H1 (cell line): ENCODE measurements around the gene ENTPD8. TPM values are rescaled to one million over a fixed set of nuclear protein-coding genes. Genes with fewer than 3 reads are reported as not detected.

Source experiments
- CTCF ChIA-PET: fragments of 300-600 bp; sonication (Branson Sonifier 250); formaldehyde crosslinking; loops from one replicate; lab custom pipeline; 2021; ENCODE audit not compliant: partially characterized antibody; lab: Charles Lee
- POLR2A ChIA-PET: fragments of 300-600 bp; sonication (Branson Sonifier 250); formaldehyde crosslinking; loops from one replicate; lab custom pipeline; 2021; ENCODE audit warnings: inconsistent platforms; ENCODE audit not compliant: partially characterized antibody; lab: Charles Lee
- DNase-seq, 2 experiments: peaks; one replicate each; pipeline versions ENCODE4 v3.0.0 to v3.0.0-alpha.2; 2010 to 2022; ENCODE audit warnings: low spot score in 2 of 2, low read depth in 1 of 2, mixed read lengths in 1 of 2
- FAIRE-seq: peaks from 2 replicates; lab custom pipeline; 2011; peaks lifted over from hg19 to GRCh38; lab: Jason Lieb, UNC
- H2AFZ ChIP-seq: 2 replicates; pipeline ENCODE4 v1.8.1; 2012; ENCODE audit warnings: low read length, inconsistent platforms
- H2AK5ac ChIP-seq: 2 replicates; pipeline ENCODE4 v1.6.1; 2013; ENCODE audit warnings: low read depth, low read length
- H2BK120ac ChIP-seq: replicated peaks from 2 replicates; pipeline ENCODE3; 2013; ENCODE audit warnings: low read depth, low read length, inconsistent platforms
- H2BK12ac ChIP-seq: 2 replicates; pipeline ENCODE4 v1.6.1; 2013; ENCODE audit warnings: low read depth, low read length
- H2BK15ac ChIP-seq: 2 replicates; pipeline ENCODE4 v1.6.1; 2013; ENCODE audit warnings: low read length
- H2BK20ac ChIP-seq: 2 replicates; pipeline ENCODE4 v1.6.1; 2013; ENCODE audit warnings: low read length
- H2BK5ac ChIP-seq: 2 replicates; pipeline ENCODE4 v1.6.1; 2013; ENCODE audit warnings: low read depth, low read length
- H3K14ac ChIP-seq: 2 replicates; pipeline ENCODE4 v1.6.1; 2013; ENCODE audit warnings: inconsistent platforms; ENCODE audit not compliant: insufficient read length
- H3K18ac ChIP-seq: 2 replicates; pipeline ENCODE4 v1.6.1; 2013; ENCODE audit warnings: low read length; ENCODE audit errors: extremely low read depth
- H3K23ac ChIP-seq: 2 replicates; pipeline ENCODE4 v1.6.1; 2013; ENCODE audit warnings: inconsistent platforms; ENCODE audit not compliant: insufficient read length
- H3K23me2 ChIP-seq: 2 replicates; pipeline ENCODE4 v1.6.1; 2013; ENCODE audit warnings: low read depth, low read length
- H3K27ac ChIP-seq: 2 replicates; pipeline ENCODE4 v1.6.1; 2011; ENCODE audit warnings: low read depth, low read length, inconsistent platforms
- H3K27me3 ChIP-seq, 4 experiments: replicated peaks in 1 of 4; 1 replicate in 1 of 4; 2 replicates in 3 of 4; pipeline versions ENCODE4 v1.6.1 to v1.8.1; 2011 to 2013; ENCODE audit warnings: low read length in 3 of 4, mild to moderate bottlenecking in 3 of 4, inconsistent platforms in 2 of 4, mixed read lengths in 2 of 4, moderate library complexity in 1 of 4; ENCODE audit not compliant: control insufficient read depth in 3 of 4, insufficient read depth in 3 of 4; ENCODE audit errors: extremely low read depth in 1 of 4
- H3K36me3 ChIP-seq, 4 experiments: 2 replicates each; pipeline versions ENCODE4 v1.6.1 to v1.8.1; 2011 to 2013; ENCODE audit warnings: mild to moderate bottlenecking in 4 of 4, low read length in 3 of 4, moderate library complexity in 2 of 4, control low read depth in 1 of 4, inconsistent platforms in 1 of 4; ENCODE audit not compliant: insufficient read depth in 4 of 4, control insufficient read depth in 2 of 4
- H3K4ac ChIP-seq: replicated peaks from 2 replicates; pipeline ENCODE3; 2013; ENCODE audit warnings: low read length, low read depth, mixed read lengths, inconsistent platforms; ENCODE audit not compliant: insufficient read length
- H3K4me1 ChIP-seq, 4 experiments: replicated peaks in 1 of 4; 1 replicate in 1 of 4; 2 replicates in 3 of 4; pipeline versions ENCODE4 v1.6.1 to v1.8.1; 2011 to 2013; ENCODE audit warnings: low read length in 3 of 4, inconsistent platforms in 2 of 4, mixed read lengths in 1 of 4; ENCODE audit not compliant: insufficient read depth in 4 of 4, control insufficient read depth in 3 of 4
- H3K4me2 ChIP-seq, 2 experiments: 2 replicates each; pipeline versions ENCODE4 v1.6.1 to v1.8.1; 2011 to 2013; ENCODE audit warnings: low read depth in 2 of 2, low read length in 2 of 2, control low read depth in 1 of 2, inconsistent platforms in 1 of 2, mild to moderate bottlenecking in 1 of 2; ENCODE audit not compliant: insufficient read depth in 1 of 2
- H3K4me3 ChIP-seq, 4 experiments: fragments of 200-600, 300-600 bp in 1 of 4; sonication (generic), shearing (Covaris generic), sonication (Bioruptor Twin) in 1 of 4; 2 replicates each; pipeline versions ENCODE4 v1.5.1 to v1.8.1; 2011 to 2016; ENCODE audit warnings: low read length in 4 of 4, low read depth in 3 of 4, control low read depth in 2 of 4, inconsistent platforms in 2 of 4, mild to moderate bottlenecking in 2 of 4, mixed read lengths in 1 of 4, moderate library complexity in 1 of 4; ENCODE audit not compliant: insufficient read depth in 2 of 4; ENCODE audit errors: extremely low read depth in 1 of 4
- H3K56ac ChIP-seq: replicated peaks from 2 replicates; pipeline ENCODE3; 2013; ENCODE audit warnings: low read depth, mild to moderate bottlenecking, mixed read lengths, low read length, inconsistent platforms; ENCODE audit not compliant: insufficient read length
- H3K79me1 ChIP-seq: 2 replicates; pipeline ENCODE4 v1.6.1; 2013; ENCODE audit warnings: low read depth, low read length, control low read depth
- H3K79me2 ChIP-seq, 2 experiments: 2 replicates each; pipeline versions ENCODE4 v1.6.1 to v1.8.1; 2012 to 2013; ENCODE audit warnings: low read length in 2 of 2, mild to moderate bottlenecking in 2 of 2, inconsistent platforms in 1 of 2; ENCODE audit not compliant: insufficient read depth in 2 of 2, control insufficient read depth in 1 of 2
- H3K9ac ChIP-seq, 4 experiments: replicated peaks in 1 of 4; 1 replicate in 1 of 4; 2 replicates in 3 of 4; pipeline versions ENCODE4 v1.6.1 to v1.8.1; 2011 to 2013; ENCODE audit warnings: low read depth in 3 of 4, low read length in 3 of 4, control low read depth in 2 of 4, mild to moderate bottlenecking in 2 of 4, moderate library complexity in 2 of 4, inconsistent platforms in 1 of 4; ENCODE audit errors: extremely low read depth in 1 of 4
- H3K9me3 ChIP-seq, 2 experiments: 2 replicates each; pipeline versions ENCODE4 v1.6.1 to v1.8.1; 2012 to 2013; ENCODE audit warnings: mild to moderate bottlenecking in 2 of 2, moderate library complexity in 2 of 2, control low read depth in 1 of 2, inconsistent platforms in 1 of 2, low read depth in 1 of 2, low read length in 1 of 2, mixed read lengths in 1 of 2; ENCODE audit not compliant: insufficient read depth in 2 of 2
- H4K20me1 ChIP-seq, 2 experiments: replicated peaks in 1 of 2; 2 replicates each; pipeline versions ENCODE3 to v1.8.1; 2011 to 2013; ENCODE audit warnings: inconsistent platforms in 2 of 2, low read length in 2 of 2, mild to moderate bottlenecking in 1 of 2; ENCODE audit not compliant: insufficient read depth in 2 of 2, control insufficient read depth in 1 of 2
- H4K5ac ChIP-seq: 2 replicates; pipeline ENCODE4 v1.6.1; 2013; ENCODE audit warnings: low read length, low read depth, mixed read lengths, inconsistent platforms; ENCODE audit not compliant: insufficient read length
- H4K8ac ChIP-seq: 2 replicates; pipeline ENCODE4 v1.8.0; 2013; ENCODE audit warnings: mild to moderate bottlenecking, moderate library complexity, low read length, inconsistent platforms; ENCODE audit not compliant: insufficient read depth; ENCODE audit errors: extremely low read depth
- H4K91ac ChIP-seq: replicated peaks from 2 replicates; pipeline ENCODE3; 2013; ENCODE audit warnings: low read length, mixed read lengths, inconsistent platforms; ENCODE audit not compliant: insufficient read length
- BACH1 ChIP-seq: IDR thresholded peaks from 2 replicates; pipeline ENCODE4 v1.6.1; 2012; ENCODE audit warnings: low read length, improper control_type of control experiment
- CTCF ChIP-seq, 3 experiments: IDR thresholded peaks; 1 replicate in 2 of 3; 2 replicates in 1 of 3; pipeline versions ENCODE4 v1.5.1 to v1.6.1; 2011; ENCODE audit warnings: low read length in 3 of 3, mild to moderate bottlenecking in 3 of 3, inconsistent platforms in 2 of 3, low read depth in 1 of 3, moderate library complexity in 1 of 3; ENCODE audit not compliant: insufficient read depth in 1 of 3; ENCODE audit errors: control extremely low read depth in 1 of 3
- WGBS, 2 experiments: shearing (Covaris generic) in 1 of 2; methylation state at CpG; one replicate each; pipeline versions ENCODE4 v1.1.6 to v1.1.7; 2013 to 2015; ENCODE audit warnings: low lambda C conversion rate in 2 of 2, mixed read lengths in 2 of 2, inconsistent platforms in 1 of 2, low coverage in 1 of 2, missing lambda C conversion rate in 1 of 2; ENCODE audit not compliant: insufficient replicate concordance in 2 of 2, insufficient coverage in 1 of 2, insufficient read length in 1 of 2; ENCODE audit errors: extremely low coverage in 1 of 2, missing lambda C conversion rate in 1 of 2; 5-methylcytosine and 5-hydroxymethylcytosine counted together
- polyA plus RNA-seq, 7 experiments: library from polyadenylated mRNA; depleted of rRNA in 3 of 7; stranded (reverse) in 5 of 7; unstranded in 2 of 7; fragments of >200 nt in 5 of 7; fragments of 200-250 nt in 2 of 7; gene quantifications; 1 replicate in 5 of 7; 2 replicates in 1 of 7; 4 replicates in 1 of 7; pipeline versions ENCODE4 v1.2.1 to v1.2.3, GENCODE V29; 2011 to 2013; ENCODE audit warnings: missing spikeins in 2 of 7, mixed read lengths in 2 of 7
- total RNA-seq: library from RNA; stranded (reverse); fragmentation: NEBNext Ultra II Directional; extraction: Animal tissue kit (Norgen Biotek cat#: 25700); gene quantifications from 2 replicates; pipeline ENCODE4 v1.2.1, GENCODE V29; 2021

ENTPD8 gene
- total and polyA plus RNA-seq, 2 of the 8 experiments (the other 6 are each of a cell fraction or from before 2014, with no cell fraction given), result 0.48 to 0.51 TPM

- Histone ChIP-seq H3K23ac (no peak overlapping the region), H3K14ac (no peak overlapping the region), H4K91ac (no peak overlapping the region), H3K4me2 (no peak overlapping the region), H3K18ac (no peak overlapping the region), H3K4ac (no peak overlapping the region), H2AK5ac (no peak overlapping the region), H4K20me1 (peaks cover 0 to 6% of the 10 kb centered on the region in 2 experiments), H2BK5ac (no peak overlapping the region), H2BK120ac (no peak overlapping the region), H3K4me3 (no peak overlapping the region), H3K36me3 (no peaks in the 10 kb centered on the region), H3K27ac (no peak overlapping the region), H4K5ac (no peak overlapping the region), H3K56ac (no peak overlapping the region), H2BK20ac (no peak overlapping the region), H3K79me2 (no peaks in the 10 kb centered on the region), H2AFZ (no peak overlapping the region), H3K23me2 (no peaks in the 10 kb centered on the region), H3K79me1 (no peaks in the 10 kb centered on the region), H4K8ac (no peak overlapping the region), H3K9me3 (no peaks in the 10 kb centered on the region; a peak in 1 of 4 replicates), H3K9ac (no peak overlapping the region), H2BK15ac (no peak overlapping the region), H3K27me3 (no peaks in the 10 kb centered on the region), H3K4me1 (no peaks in the 10 kb centered on the region; a peak in 1 of 7 replicates), H2BK12ac (no peak overlapping the region)
- WGBS, 2 experiments, result 85% methylated on average over 14 of the region's 15 CpGs; no CpG with 5 or more reads in 1 of the 2 experiments
- ChIA-PET CTCF (interaction anchor here (0.7 to 1.0 kb wide), 3 partner anchors 19 to 109 kb away, joined by 3 to 4 read pairs (median 3); no protein-coding TSS in a partner anchor), POLR2A (interaction anchor here (1.0 kb wide), 1 partner anchor 42 kb away, joined by 3 read pairs; no protein-coding TSS in a partner anchor)
- no peak for FAIRE-seq
- TF ChIP-seq CTCF (IDR thresholded peaks at IDR 0.05; ENCODE audit: control extremely low read depth in 1 of 3, insufficient read depth in 1 of 3, low read depth in 1 of 3, low read length in 3 of 3) (no peak), BACH1 (no peak)
- no peak for DNase-seq
These were observed 44.9 kb downstream of the ENTPD8 start for GRCh38 chr9:137396227-137396626.
